VCaP (cell line): Measurements from ENCODE around the gene ARMC3.

Experiments
- H3K27ac ChIP-seq: fragments of 450-650 bp; 2 replicates; pipeline ENCODE4 v1.5.1; 2017
- TF ChIP-seq, protein P1 (sequence below): fragments of 450-650 bp; conservative IDR thresholded peaks from 2 replicates; pipeline ENCODE4 v1.5.1; 2017; ENCODE audit warnings: mild to moderate bottlenecking, moderate library complexity

Gene ARMC3

DNA sequence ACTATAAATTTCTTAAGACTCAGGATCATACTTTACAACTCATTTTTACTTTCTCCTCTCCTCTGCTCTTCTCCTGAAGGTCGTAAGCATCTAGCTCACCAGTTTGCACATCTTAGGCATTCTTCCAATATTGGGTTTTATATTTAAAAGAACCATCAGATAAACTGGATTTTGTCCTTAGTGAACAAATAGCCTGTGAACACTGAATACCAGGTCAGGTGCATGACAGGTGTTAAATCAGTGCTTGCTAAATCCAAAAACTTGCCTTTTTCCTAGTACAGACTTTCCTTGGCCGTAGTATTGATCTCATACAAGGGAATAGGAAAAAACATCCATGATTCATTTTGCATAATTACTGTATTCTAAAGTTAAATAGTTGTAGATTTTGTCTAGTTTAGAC lies 53.0 kb downstream of the ARMC3 start:
- TF ChIP-seq, protein P1, sequence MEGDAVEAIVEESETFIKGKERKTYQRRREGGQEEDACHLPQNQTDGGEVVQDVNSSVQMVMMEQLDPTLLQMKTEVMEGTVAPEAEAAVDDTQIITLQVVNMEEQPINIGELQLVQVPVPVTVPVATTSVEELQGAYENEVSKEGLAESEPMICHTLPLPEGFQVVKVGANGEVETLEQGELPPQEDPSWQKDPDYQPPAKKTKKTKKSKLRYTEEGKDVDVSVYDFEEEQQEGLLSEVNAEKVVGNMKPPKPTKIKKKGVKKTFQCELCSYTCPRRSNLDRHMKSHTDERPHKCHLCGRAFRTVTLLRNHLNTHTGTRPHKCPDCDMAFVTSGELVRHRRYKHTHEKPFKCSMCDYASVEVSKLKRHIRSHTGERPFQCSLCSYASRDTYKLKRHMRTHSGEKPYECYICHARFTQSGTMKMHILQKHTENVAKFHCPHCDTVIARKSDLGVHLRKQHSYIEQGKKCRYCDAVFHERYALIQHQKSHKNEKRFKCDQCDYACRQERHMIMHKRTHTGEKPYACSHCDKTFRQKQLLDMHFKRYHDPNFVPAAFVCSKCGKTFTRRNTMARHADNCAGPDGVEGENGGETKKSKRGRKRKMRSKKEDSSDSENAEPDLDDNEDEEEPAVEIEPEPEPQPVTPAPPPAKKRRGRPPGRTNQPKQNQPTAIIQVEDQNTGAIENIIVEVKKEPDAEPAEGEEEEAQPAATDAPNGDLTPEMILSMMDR: no peak
- peak overlapping the region; percentile 76 for H3K27ac ChIP-seq

DNA sequence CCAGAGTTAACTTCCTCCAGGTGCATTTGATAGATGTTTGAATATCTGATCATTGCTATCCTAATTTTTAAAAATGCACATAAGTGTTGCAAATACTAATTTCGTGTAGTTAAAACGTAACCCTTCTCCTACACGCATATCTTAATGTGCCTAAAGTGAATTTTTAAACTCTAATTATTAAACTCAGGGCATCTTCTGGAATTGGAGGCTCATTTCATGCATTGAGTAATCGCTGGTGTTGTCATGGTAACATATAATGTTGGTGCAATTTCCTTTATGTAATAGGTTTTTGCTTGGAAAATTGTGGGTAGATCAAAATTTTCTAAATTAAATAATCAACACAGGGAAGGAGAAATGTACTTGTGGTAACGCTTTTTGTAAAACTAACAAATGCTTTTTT lies 56.2 kb downstream of the ARMC3 start:
- TF ChIP-seq, protein P1: no peak
- no peak overlapping the region for H3K27ac ChIP-seq

DNA sequence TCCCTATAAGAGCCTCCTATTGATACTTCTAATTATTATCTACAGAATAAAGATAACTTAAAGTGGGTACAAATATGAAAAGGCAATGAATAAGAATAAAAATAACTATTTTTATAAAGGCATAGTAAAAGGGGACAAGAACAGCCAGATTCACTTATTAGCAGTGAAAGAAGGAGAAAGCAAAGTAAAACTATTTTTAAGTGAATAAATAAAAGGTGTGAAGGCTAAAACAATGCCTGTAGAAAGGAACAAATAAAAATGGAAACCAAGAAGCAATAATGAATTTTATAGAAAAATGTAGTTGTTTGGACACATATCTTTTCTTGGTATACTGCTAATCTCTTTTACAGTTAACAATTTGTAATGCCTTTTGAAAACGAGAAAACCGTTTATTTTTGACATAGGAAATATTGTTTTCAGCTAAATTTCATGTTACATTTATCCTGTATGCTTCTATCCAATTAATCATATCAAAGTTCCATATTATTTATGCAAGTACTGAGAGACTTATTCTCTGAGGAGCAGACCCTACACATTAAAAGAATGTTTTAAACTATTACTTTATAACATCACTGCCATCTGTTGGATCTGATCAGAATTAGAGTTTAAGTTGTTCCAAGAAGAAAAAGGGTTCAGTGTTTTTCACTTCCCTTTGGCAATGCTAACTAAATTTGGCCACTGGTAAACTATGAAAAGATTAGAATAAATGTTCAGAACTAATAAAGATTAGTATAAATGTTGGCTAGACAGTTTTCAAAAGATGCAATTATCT lies 59.1 kb downstream of the ARMC3 start:
- TF ChIP-seq, protein P1: peak; percentile 68
- H3K27ac ChIP-seq: no peak overlapping the region

- no peak overlapping the region for H3K27ac ChIP-seq
- TF ChIP-seq, protein P1: peak; percentile 90
These were observed 60.9 kb downstream of the ARMC3 start for GRCh38 chr10:22988581-22989360.

DNA sequence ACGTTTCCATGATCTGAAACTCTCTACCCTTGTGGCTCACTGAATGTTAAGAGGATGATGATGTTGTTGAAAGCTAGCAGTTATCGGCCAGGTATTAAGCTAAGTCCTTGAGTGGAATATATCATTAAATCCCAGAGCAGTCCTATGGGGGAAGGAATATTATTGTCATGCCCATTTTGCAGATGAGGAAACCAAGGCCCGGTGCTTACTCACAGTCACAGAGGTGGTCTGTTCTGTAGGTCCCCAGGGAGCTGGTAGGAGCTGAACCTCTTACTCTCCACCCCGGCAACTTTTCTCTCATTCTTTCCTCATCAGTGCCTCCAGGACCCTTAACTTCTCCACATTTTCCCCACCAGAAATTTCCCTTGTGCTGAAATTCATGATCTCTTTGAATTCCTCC lies 62.6 kb downstream of the ARMC3 start:
- TF ChIP-seq, protein P1: no peak
- no peak overlapping the region for H3K27ac ChIP-seq

DNA sequence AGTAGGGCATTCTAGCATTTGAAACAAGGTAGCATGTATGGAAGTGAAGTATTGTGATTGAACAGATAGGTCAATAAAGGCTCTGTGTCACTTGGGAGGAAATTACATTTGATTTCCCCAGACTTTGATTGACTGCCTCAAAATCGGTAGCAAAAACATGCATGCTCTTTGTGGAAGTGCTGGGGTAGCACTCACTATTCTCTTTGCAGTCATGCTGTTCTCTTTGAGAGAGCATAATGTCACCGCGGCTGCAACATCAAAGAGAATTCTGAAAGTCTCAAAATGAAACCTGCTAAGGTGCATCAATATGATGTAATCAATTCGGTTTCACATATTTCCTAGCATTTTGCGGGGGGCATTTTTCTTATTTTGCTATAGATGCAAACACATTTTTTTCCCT lies 64.2 kb downstream of the ARMC3 start:
- TF ChIP-seq, protein P1: no peak
- H3K27ac ChIP-seq: no peak overlapping the region; the same call in 1 of the 2 replicates

DNA sequence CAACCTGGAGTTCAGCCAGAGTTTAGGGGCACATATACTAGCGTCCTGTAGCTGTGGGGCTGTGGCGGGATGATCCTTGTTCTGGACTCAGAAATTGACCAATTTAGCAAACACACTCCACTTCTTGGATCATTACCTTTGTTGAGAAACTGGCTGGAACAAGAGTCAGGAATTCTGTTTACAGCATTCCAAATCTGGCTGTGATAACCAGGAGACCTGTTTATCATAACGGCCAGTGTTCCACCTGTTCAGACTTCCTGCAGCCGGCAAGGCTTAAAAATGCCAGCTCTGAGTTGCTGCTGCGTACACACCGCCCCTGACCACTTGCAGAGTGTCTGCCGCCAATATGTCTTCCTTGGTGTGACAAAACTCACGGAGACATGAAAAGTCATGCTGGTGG lies 64.8 kb downstream of the ARMC3 start:
- no peak overlapping the region for H3K27ac ChIP-seq
- TF ChIP-seq, protein P1: no peak
